ENCODE measurements around the gene ZNF326. TPM values are rescaled to one million over a fixed set of nuclear protein-coding genes. Genes with fewer than 3 reads are reported as not detected.

Gene ZNF326
- total RNA-seq, 4 donors from 2014 or later: 9.0 to 15.4 (median 9.9) TPM

DNA sequence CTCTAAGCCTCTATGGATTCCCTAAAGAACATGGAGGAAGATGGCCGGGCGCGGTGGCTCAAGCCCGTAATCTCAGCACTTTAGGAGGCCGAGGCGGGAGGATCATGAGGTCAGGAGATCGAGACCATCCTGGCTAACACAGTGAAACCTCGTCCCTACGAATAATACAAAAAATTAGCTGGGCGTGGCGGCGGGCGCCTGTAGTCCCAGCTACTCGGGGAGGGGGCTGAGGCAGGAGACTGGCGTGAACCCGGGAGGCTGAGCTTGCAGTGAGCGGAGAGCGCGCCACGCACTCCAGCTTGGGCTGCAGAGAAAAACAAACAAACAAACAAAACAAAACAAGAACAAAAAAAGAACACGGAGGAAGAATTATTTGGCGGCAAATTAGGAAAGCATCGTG lies 5.8 kb upstream of the ZNF326 start:
- TF ChIP-seq POLR2AphosphoS5 (IDR thresholded peaks at IDR 0.05): no peak
- TF ChIP-seq POLR2A (IDR thresholded peaks at IDR 0.05; ENCODE audit: low read depth): no peak
- no peak for TF ChIP-seq EP300 (IDR thresholded peaks at IDR 0.05)
- TF ChIP-seq, protein P1, sequence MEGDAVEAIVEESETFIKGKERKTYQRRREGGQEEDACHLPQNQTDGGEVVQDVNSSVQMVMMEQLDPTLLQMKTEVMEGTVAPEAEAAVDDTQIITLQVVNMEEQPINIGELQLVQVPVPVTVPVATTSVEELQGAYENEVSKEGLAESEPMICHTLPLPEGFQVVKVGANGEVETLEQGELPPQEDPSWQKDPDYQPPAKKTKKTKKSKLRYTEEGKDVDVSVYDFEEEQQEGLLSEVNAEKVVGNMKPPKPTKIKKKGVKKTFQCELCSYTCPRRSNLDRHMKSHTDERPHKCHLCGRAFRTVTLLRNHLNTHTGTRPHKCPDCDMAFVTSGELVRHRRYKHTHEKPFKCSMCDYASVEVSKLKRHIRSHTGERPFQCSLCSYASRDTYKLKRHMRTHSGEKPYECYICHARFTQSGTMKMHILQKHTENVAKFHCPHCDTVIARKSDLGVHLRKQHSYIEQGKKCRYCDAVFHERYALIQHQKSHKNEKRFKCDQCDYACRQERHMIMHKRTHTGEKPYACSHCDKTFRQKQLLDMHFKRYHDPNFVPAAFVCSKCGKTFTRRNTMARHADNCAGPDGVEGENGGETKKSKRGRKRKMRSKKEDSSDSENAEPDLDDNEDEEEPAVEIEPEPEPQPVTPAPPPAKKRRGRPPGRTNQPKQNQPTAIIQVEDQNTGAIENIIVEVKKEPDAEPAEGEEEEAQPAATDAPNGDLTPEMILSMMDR (IDR thresholded peaks at IDR 0.05): no peak
- Histone ChIP-seq H3K27me3 (no peaks in the 10 kb centered on the region), H3K36me3 (no peaks in the 10 kb centered on the region), H3K4me3 (no peak overlapping the region), H3K27ac (replicated peaks in 1 of 4) (no peak overlapping the region), H3K9me3 (no peaks in the 10 kb centered on the region), H3K4me1 (peaks cover 0 to 4% (median 0%) of the 10 kb centered on the region in 4 donors)
- intact Hi-C loops (cut with DNase I): no loop called here
- whole genome bisulfite sequencing: 91% methylated on average over 23 of the region's 23 CpGs
- DNase-seq (ENCODE audit: extremely low spot score): no peak

DNA sequence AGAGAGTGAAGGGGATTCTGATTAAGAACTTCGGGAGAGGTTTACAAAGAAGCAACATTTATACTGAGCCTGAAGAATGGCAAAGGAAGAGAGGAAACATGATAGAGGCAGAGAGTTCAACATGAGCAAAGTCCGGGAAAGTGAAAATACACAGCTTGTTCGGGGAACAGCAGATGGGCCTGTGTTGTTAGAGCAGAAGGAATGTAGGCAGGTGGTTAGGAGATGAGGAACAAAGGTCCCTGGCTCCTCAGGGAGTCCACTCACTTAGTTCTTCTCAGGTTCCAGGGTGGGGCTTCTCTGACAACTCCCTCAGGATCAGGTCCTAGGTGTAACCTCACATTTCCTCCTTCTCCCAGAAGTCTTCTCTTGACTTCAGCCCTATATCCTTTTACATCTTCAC lies 5.1 kb upstream of the ZNF326 start:
- no peak for TF ChIP-seq EP300 (IDR thresholded peaks at IDR 0.05)
- TF ChIP-seq POLR2A (IDR thresholded peaks at IDR 0.05; ENCODE audit: low read depth): no peak
- TF ChIP-seq POLR2AphosphoS5 (IDR thresholded peaks at IDR 0.05): no peak
- TF ChIP-seq, protein P1 (IDR thresholded peaks at IDR 0.05): no peak
- H3K4me3 ChIP-seq: no peak overlapping the region
- H3K9me3 ChIP-seq: no peaks in the 10 kb centered on the region
- intact Hi-C loops (cut with DNase I): loop anchor here (10.0 kb wide), 1 partner anchor 355 kb away; the partner anchor contains the start of gene LRRC8C
- no peak overlapping the region for H3K27ac ChIP-seq (replicated peaks in 1 of 4)
- H3K27me3 ChIP-seq: no peaks in the 10 kb centered on the region
- no peak for DNase-seq (ENCODE audit: extremely low spot score)
- WGBS: 79% methylated on average over 3 of the region's 3 CpGs
- H3K36me3 ChIP-seq: no peaks in the 10 kb centered on the region
- H3K4me1 ChIP-seq: peaks cover 0 to 7% (median 3%) of the 10 kb centered on the region in 4 donors

DNA sequence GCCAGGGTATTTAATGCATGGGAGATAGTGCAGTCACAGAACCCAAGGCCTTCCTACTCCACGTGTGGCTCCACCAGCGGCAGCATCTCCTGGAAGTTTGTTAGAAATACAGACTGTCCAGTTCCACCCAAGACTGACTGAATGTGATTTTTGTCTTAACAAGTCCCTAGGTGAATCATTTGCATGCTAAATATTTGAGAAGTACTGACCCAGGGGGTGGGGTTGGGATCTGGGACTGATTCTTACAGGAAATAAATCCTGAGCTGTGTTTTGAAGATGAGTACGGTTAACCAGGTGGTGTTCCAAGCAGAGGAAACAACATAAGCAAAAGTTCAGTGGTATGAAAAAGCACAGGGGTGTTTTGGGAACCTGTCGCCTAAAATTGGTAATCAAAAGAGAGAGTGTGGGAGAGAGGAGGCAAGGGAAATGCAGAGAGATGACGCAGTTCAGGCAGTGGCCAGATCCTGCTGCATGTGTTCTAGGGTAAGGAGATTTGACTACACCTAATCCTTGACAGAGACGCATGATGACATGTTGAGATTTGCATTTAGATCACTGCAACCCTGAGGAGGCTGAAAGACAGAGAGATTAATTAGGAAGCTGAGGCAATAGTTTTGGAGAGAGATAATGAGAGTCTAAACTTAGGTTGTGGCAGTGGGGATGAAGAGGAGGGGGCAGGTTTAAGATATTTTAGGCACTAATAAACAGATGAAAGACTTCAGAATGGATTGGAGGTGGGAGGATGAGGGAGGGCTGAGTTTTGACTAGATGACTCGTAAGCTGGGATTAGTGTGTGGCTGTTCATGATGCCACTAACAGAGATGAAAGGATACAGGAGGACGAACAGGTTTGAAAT lies 3.7 kb upstream of the ZNF326 start:
- DNase-seq (ENCODE audit: extremely low spot score): no peak
- no peaks in the 10 kb centered on the region for H3K27me3 ChIP-seq
- peaks cover 2 to 8% (median 4%) of the 10 kb centered on the region in 4 donors for H3K4me1 ChIP-seq
- H3K36me3 ChIP-seq: no peaks in the 10 kb centered on the region
- H3K9me3 ChIP-seq: no peaks in the 10 kb centered on the region
- TF ChIP-seq, protein P1 (IDR thresholded peaks at IDR 0.05): no peak
- TF ChIP-seq POLR2AphosphoS5 (IDR thresholded peaks at IDR 0.05) (no peak), POLR2A (IDR thresholded peaks at IDR 0.05; ENCODE audit: low read depth) (no peak), EP300 (IDR thresholded peaks at IDR 0.05) (no peak)
- no peak overlapping the region for H3K27ac ChIP-seq (replicated peaks in 1 of 4)
- H3K4me3 ChIP-seq: no peak overlapping the region
- WGBS: 80% methylated on average over 8 of the region's 8 CpGs
- intact Hi-C loops (cut with DNase I): loop anchor here (10.0 kb wide), 1 partner anchor 356 kb away; the partner anchor contains the start of gene LRRC8C

DNA sequence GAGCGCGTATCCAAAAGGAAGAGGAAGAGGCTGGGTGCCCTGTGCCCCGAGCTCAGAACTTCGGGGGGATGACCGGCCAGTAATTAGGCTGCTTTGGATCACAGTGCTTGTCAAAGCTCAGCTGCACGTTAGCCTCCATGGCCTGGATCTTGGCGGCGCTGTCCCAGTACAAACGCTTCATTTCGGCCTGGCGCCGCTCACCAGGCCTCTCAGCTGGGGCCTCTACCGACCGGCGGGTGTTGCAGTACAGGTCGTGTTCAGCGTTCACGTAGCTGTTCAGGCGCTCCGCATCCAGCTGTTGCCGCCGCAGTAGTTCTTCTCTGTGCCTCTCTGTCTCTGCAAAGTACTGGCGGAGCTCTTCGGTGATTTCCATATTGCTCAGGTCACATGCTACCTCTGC lies 1.4 kb upstream of the ZNF326 start:
- 94% methylated on average over 16 of the region's 24 CpGs for WGBS
- no peak overlapping the region for H3K27ac ChIP-seq (replicated peaks in 1 of 4)
- no peak overlapping the region for H3K4me3 ChIP-seq
- no peak for DNase-seq (ENCODE audit: extremely low spot score)
- TF ChIP-seq EP300 (IDR thresholded peaks at IDR 0.05) (no peak), POLR2A (IDR thresholded peaks at IDR 0.05; ENCODE audit: low read depth) (no peak), POLR2AphosphoS5 (IDR thresholded peaks at IDR 0.05) (no peak)
- TF ChIP-seq, protein P1 (IDR thresholded peaks at IDR 0.05): no peak
- no peaks in the 10 kb centered on the region for H3K27me3 ChIP-seq
- H3K36me3 ChIP-seq: no peaks in the 10 kb centered on the region
- H3K4me1 ChIP-seq: peaks cover 15 to 31% (median 27%) of the 10 kb centered on the region in 4 donors
- no peaks in the 10 kb centered on the region for H3K9me3 ChIP-seq
- intact Hi-C loops (cut with DNase I): loop anchor here (10.0 kb wide), 1 partner anchor 359 kb away; the partner anchor contains the start of gene LRRC8C
